BLaER1 (cell line): ENCODE results near the gene PCNX3.
A peak's percentile ranks its signal among the peaks of the same experiment; 100 is the strongest.

Experiments used
- H3K27ac ChIP-seq: shearing (Covaris generic); formaldehyde crosslinking; 2 replicates; pipeline ENCODE4 v1.8.1; 2022
- H3K27me3 ChIP-seq: shearing (Covaris generic); formaldehyde crosslinking; 2 replicates; pipeline ENCODE4 v1.8.1; 2022
- H3K36me3 ChIP-seq: shearing (Covaris generic); formaldehyde crosslinking; 2 replicates; pipeline ENCODE4 v1.8.1; 2022
- H3K4me1 ChIP-seq: shearing (Covaris generic); formaldehyde crosslinking; 2 replicates; pipeline ENCODE4 v1.8.1; 2022
- H3K4me2 ChIP-seq: shearing (Covaris generic); formaldehyde crosslinking; 2 replicates; pipeline ENCODE4 v1.8.1; 2022
- H3K4me3 ChIP-seq: shearing (Covaris generic); formaldehyde crosslinking; 2 replicates; pipeline ENCODE4 v1.8.1; 2022
- H3K9ac ChIP-seq: shearing (Covaris generic); formaldehyde crosslinking; 2 replicates; pipeline ENCODE4 v1.8.1; 2022
- H3K9me3 ChIP-seq: shearing (Covaris generic); formaldehyde crosslinking; 2 replicates; pipeline ENCODE4 v1.8.1; 2022
- H4K20me1 ChIP-seq: shearing (Covaris generic); formaldehyde crosslinking; 2 replicates; pipeline ENCODE4 v1.8.1; 2022
- Cebpa-rat ChIP-seq: shearing (Covaris generic); IDR thresholded peaks from 2 replicates; pipeline ENCODE4 v1.8.1; 2022

Gene PCNX3

DNA sequence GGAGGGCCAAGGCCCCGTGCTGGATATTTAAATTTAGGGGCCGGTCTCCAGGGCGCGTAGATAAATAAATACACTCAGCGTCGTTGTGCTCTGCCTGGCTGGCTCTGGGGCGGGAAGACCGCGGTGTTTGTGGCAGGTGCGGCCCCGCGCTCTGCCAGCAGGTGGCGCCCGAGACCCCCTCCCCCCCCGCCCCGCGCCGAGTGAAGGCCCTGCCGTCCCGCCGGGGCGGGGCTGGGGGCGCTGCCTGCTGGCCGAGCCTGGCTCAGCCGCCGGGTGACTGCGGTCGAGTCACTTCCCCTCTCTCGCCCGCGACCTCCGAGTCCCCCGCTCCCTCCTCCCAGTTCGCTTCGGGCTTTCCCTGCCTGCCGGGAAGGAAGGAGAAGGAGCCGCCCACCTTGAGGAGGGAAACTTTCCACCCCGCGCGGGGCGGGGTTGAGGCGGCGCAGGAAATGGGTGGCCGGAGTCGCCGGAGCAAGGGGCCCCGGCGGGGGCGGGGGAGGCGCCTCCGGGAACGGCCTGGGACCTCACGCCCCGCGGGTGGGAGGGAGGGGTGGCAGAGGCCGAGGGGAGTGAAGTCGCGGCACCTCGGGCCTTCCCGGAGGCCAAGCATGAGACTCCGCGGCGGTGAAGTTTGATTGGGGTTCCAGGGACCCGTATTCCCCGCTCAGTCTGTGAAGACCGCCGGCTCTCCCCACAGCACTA lies 41.3 kb upstream of the PCNX3 start:
- peak overlapping the region; percentile 90 for H3K4me3 ChIP-seq
- no peaks in the 10 kb centered on the region for H3K27me3 ChIP-seq
- H3K4me1 ChIP-seq, result peaks cover 61% of the 10 kb centered on the region
- peaks cover 16% of the 10 kb centered on the region for H3K36me3 ChIP-seq
- peak overlapping the region; percentile 96 for H3K27ac ChIP-seq
- H3K9me3 ChIP-seq, result no peaks in the 10 kb centered on the region
- H3K4me2 ChIP-seq, result peak overlapping the region; percentile 100
- H3K9ac ChIP-seq, result peak overlapping the region; percentile 98
- peaks cover 61% of the 10 kb centered on the region for H4K20me1 ChIP-seq
- TF ChIP-seq Cebpa-rat, result no peak

DNA sequence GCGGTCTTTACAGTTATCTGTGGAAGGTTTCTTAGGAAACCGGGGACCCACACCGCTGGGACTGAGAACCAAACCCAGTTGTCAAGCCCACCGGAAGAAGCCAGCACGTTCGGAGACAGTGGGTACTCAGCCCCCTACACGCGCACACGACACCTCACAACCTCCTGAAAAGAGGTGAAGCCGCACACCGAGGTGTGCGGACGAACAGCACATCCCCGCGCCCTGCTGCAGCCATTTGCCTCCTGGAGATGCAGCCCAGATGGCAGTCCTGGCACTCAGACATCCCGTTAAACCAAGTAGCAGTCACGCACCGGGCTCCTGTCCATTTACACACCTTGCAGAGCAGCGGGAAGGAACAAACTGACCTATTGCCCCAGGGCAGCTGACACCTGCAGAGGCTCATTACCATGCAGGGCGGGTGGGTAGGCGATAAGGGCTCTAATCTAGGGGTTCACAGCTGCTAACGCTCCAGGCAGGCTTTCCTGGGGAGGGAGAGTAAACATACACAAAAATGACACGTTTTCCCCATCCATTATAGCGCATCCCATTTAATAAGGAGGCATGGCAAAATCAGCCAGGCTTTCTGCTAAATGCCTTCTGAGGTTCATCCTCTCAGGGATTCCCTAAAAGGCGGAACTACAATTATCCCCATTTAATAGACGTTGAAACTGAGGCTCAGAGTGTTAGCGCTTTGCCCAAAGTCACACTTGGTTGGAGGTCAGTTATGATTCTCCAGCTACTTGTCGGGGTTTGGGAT lies 40.6 kb upstream of the PCNX3 start:
- Histone ChIP-seq H3K9me3 (no peaks in the 10 kb centered on the region), H3K27me3 (no peaks in the 10 kb centered on the region), H3K27ac (peak overlapping the region; percentile 79), H3K4me2 (peak overlapping the region; percentile 100), H3K4me3 (peak overlapping the region; percentile 90), H3K4me1 (peaks cover 59% of the 10 kb centered on the region), H4K20me1 (peaks cover 68% of the 10 kb centered on the region), H3K9ac (peak overlapping the region; percentile 72), H3K36me3 (peaks cover 23% of the 10 kb centered on the region)
- no peak for TF ChIP-seq Cebpa-rat

DNA sequence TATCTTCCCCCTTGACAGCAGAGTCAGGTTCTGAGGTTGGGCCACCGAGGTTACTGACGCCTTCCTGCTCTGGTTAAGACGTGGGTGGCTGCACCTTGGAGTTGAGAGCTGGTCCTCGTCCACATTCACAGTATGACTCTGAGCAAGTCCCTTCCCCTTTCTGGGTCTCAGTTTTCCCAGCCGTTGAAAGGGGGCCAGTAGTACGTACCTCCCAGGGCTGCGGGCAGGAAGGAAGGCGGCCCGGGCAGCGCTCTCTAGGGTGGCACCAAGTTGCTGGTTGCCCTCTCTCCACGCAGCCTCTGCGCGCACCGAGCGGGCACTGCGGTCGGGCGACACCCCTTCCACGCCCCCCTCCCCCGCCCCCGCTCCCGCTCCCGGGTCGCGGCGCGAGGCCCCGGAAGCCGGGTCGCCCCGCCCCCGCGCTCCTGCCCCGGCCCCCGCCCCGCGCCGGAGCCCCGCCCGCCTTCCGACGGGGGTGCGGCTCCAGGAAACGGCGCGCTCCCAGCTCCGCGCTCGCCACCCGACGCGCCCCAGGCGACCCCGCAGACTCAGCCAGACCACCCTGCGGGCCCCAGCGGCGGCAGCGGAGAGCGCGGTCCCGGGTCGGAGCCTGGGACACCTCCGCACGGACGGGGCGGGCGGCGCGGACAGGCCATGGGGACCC lies 39.9 kb upstream of the PCNX3 start, which contains the start of gene EHBP1L1:
Gene EHBP1L1 (plus strand): TSS at position 486 of the 664 bp plus-strand sequence. CDS start 250 bp downstream, outside the sequence.
- H3K9ac ChIP-seq, result peak within 1 kb of the TSS; percentile 96
- TF ChIP-seq Cebpa-rat, result no peak
- no peaks in the 10 kb centered on the region for H3K9me3 ChIP-seq
- peak within 1 kb of the TSS; percentile 97 for H3K27ac ChIP-seq
- H3K4me1 ChIP-seq, result peaks cover 59% of the 10 kb centered on the region
- H3K27me3 ChIP-seq, result no peaks in the 10 kb centered on the region
- H3K4me2 ChIP-seq, result peak within 1 kb of the TSS; percentile 100
- peak within 1 kb of the TSS; percentile 90 for H3K4me3 ChIP-seq
- peaks cover 73% of the 10 kb centered on the region for H4K20me1 ChIP-seq
- H3K36me3 ChIP-seq, result peaks cover 30% of the 10 kb centered on the region

DNA sequence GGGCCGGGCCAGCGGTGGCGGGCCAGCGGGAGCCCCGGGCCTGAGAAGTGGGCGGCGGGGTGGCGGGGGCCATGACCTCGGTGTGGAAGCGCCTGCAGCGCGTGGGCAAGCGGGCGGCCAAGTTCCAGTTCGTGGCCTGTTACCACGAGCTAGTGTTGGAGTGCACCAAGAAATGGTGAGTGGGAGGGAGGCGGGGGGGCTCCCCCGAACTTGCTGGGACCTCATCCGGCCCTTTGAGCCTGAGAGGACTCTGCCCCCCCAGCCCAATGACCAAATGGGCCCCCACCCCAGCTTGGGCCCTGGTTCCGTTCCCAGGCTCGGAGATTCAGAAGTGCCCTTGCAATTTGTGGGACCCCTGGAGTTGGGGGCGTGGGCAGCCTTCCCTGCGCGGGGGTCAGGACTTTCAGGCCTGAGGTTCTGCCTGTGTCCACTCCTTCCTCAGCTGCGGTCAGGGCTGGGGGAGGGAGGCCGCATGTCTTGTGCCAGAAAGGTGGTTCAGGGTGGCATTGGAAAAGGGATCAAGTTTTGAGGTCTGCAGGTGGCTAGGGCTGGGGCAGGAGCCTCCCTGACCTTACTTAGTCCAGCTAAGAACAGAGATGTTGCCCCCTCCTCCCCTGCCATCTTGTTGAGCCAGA lies 39.2 kb upstream of the PCNX3 start:
- Histone ChIP-seq H3K36me3 (peaks cover 37% of the 10 kb centered on the region), H3K27ac (peak overlapping the region; percentile 97), H3K4me2 (peak overlapping the region; percentile 100), H4K20me1 (peaks cover 71% of the 10 kb centered on the region), H3K4me3 (peak overlapping the region; percentile 90), H3K27me3 (no peaks in the 10 kb centered on the region), H3K4me1 (peaks cover 53% of the 10 kb centered on the region), H3K9me3 (no peaks in the 10 kb centered on the region), H3K9ac (peak overlapping the region; percentile 96)
- TF ChIP-seq Cebpa-rat, result no peak

DNA sequence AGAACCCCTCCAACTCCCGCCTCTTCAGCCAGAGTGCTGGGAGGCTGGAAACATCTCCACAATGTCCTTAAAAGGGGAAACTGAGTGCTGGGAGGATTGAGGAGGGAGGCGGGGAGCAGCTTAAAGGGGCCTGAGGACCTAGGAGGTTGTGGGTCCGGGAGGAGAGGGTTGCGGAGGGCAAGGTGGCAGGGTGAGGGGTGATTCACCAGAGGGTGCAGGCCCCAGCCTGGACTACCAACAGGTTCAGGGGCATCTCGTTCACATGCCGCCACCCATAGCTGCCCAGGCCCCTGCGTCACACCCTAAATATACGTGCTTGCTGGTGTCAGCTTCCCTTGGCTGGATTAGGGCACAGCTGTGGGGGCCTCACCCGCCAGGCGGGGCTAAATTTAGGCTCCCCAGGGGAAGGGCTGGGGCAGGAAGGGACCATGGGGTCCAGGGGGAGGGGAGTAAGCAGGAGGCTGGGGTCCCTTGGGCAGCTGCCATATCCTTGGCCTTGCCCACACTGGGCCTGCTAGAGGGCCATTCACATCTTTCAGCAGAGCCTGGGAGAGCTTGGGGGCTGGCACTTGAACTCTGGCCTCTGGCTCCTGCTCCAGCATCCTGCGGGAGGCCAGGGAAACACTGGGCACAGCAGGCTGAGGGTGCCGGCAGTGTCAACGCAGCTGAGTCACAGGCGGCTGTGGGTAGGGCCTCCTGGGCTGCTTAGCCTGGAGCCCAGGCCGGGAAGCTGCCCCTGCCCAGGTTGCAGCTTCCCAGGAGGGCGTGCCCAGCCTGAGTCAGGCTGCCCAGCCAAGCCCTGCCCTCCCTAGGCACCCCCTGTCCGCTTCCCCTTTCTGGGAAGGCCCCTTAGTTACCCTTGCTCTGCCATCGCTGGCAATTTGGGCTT lies 38.5 kb upstream of the PCNX3 start:
- H3K4me2 ChIP-seq, result peak overlapping the region; percentile 100
- peak overlapping the region; percentile 90 for H3K4me3 ChIP-seq
- H4K20me1 ChIP-seq, result peaks cover 70% of the 10 kb centered on the region
- no peaks in the 10 kb centered on the region for H3K9me3 ChIP-seq
- peaks cover 46% of the 10 kb centered on the region for H3K4me1 ChIP-seq
- peaks cover 44% of the 10 kb centered on the region for H3K36me3 ChIP-seq
- H3K27ac ChIP-seq, result peak overlapping the region; percentile 97
- peak overlapping the region; percentile 96 for H3K9ac ChIP-seq
- no peaks in the 10 kb centered on the region for H3K27me3 ChIP-seq
- no peak for TF ChIP-seq Cebpa-rat

DNA sequence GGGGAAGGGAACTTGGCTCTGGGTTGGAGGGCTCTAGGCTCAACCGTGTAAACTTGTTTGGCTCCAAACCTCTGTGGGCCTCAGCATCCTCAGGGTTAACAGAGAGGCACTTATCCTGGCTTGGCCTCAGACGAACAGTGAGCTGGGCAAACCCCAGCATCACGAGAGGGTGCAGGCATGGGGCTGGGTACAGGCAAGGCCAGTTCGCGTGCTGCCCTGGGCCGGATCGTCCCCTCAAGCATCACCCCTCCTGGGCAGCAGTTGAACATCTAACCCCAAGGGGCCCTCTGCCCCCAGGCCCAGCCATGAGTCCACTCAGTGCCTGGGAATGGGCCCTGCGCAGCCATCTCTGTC lies 37.8 kb upstream of the PCNX3 start:
- H3K4me2 ChIP-seq, result peak overlapping the region; percentile 100
- peaks cover 67% of the 10 kb centered on the region for H4K20me1 ChIP-seq
- peaks cover 51% of the 10 kb centered on the region for H3K36me3 ChIP-seq
- H3K9me3 ChIP-seq, result no peaks in the 10 kb centered on the region
- H3K4me1 ChIP-seq, result peaks cover 46% of the 10 kb centered on the region
- no peaks in the 10 kb centered on the region for H3K27me3 ChIP-seq
- no peak for TF ChIP-seq Cebpa-rat
- H3K4me3 ChIP-seq, result peak overlapping the region; percentile 90
- peak overlapping the region; percentile 96 for H3K9ac ChIP-seq
- peak overlapping the region; percentile 97 for H3K27ac ChIP-seq

DNA sequence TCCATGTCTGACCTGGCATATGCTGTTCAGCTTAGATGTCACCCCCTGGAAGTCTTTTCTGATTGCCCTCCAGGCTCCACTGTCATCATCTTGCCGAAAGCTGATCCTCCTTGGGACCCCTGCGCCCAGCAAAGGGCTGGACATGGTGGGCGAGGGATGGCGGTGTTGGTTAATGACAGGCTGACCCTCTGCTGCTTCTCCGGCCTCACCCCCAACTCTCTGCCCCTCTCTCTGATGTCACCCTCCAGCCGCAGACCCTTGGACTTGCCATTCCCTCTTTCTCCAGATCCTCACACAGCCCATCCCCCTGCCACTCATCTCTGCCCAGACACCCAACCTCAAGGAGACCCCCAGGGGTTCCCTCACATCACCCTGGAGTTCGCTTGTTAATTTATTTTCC lies 37.4 kb upstream of the PCNX3 start:
- peak overlapping the region; percentile 97 for H3K27ac ChIP-seq
- peak overlapping the region; percentile 90 for H3K4me3 ChIP-seq
- H3K9ac ChIP-seq, result peak overlapping the region; percentile 96

DNA sequence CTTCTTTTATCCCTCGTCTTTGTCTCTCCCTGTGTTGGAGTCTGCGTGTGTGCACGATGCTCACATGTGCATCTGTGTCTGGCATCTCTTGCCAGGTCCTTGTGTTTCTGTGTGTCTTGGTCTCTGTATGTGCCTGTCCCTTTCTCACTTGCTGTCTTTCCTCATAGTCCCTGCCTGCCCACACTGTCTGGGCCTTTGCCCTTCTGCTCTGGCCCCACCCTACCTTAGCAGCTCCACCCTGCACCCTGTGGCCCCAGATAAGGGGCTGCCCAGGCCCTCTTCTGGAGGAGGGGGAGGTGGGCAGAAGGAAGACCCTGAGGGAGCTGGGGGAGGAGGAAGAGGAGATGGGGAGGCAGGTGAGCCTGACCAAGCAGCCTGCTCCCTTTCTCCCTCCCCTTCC lies 36.9 kb upstream of the PCNX3 start:
- no peak for TF ChIP-seq Cebpa-rat
- peaks cover 58% of the 10 kb centered on the region for H4K20me1 ChIP-seq
- H3K4me3 ChIP-seq, result no peak overlapping the region
- H3K27me3 ChIP-seq, result no peaks in the 10 kb centered on the region
- peaks cover 60% of the 10 kb centered on the region for H3K36me3 ChIP-seq
- H3K4me1 ChIP-seq, result peaks cover 41% of the 10 kb centered on the region
- H3K27ac ChIP-seq, result peak overlapping the region; percentile 97
- peak overlapping the region; percentile 100 for H3K4me2 ChIP-seq
- H3K9me3 ChIP-seq, result no peaks in the 10 kb centered on the region
- peak overlapping the region; percentile 96 for H3K9ac ChIP-seq

More for the DNA sequence above, 37.4 kb upstream of the PCNX3 start:
- H3K27me3 ChIP-seq, result no peaks in the 10 kb centered on the region
- H3K9me3 ChIP-seq, result no peaks in the 10 kb centered on the region
- TF ChIP-seq Cebpa-rat, result no peak
- peaks cover 55% of the 10 kb centered on the region for H3K36me3 ChIP-seq
- peaks cover 63% of the 10 kb centered on the region for H4K20me1 ChIP-seq
- H3K4me2 ChIP-seq, result peak overlapping the region; percentile 100
- peaks cover 46% of the 10 kb centered on the region for H3K4me1 ChIP-seq
